ENCODE results near the gene PLIN4. TPM values are rescaled to one million over a fixed set of nuclear protein-coding genes. Genes with fewer than 3 reads are reported as not detected.

The PLIN4 gene
- total and polyA plus RNA-seq, 12 donors, result 0.09 to 25.4 (median 2.5) TPM

DNA sequence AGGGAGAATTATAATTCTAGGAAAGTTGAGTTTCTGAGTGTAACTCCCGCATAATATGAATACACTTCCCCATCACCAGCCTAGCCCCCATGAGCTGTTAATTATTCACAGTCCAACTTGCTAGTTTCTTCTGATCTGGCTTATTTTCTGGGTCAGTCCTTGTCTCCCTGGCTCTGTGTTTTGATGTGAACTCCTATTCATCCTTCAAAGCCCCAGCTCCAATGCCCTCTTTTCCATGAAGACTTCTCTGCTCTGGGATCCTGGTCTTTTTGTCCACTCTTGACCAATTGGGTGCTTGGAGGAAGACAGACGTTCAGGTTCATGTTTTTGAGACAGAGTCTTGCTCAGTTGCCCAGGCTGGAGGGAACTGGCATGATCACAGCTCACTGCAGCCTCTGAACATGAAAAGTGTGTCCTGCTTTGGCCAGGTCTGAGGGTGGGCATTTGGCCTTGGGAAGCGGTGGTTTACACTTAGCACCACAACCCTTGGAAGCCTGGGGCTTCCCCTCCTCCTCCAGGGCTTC is 20.9 kb upstream of the PLIN4 start:
- TF ChIP-seq POLR2A (IDR thresholded peaks at IDR 0.05), result no peak
- TF ChIP-seq, protein P1, sequence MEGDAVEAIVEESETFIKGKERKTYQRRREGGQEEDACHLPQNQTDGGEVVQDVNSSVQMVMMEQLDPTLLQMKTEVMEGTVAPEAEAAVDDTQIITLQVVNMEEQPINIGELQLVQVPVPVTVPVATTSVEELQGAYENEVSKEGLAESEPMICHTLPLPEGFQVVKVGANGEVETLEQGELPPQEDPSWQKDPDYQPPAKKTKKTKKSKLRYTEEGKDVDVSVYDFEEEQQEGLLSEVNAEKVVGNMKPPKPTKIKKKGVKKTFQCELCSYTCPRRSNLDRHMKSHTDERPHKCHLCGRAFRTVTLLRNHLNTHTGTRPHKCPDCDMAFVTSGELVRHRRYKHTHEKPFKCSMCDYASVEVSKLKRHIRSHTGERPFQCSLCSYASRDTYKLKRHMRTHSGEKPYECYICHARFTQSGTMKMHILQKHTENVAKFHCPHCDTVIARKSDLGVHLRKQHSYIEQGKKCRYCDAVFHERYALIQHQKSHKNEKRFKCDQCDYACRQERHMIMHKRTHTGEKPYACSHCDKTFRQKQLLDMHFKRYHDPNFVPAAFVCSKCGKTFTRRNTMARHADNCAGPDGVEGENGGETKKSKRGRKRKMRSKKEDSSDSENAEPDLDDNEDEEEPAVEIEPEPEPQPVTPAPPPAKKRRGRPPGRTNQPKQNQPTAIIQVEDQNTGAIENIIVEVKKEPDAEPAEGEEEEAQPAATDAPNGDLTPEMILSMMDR (IDR thresholded peaks at IDR 0.05), result no peak
- WGBS, 4 donors, result 75 to 100% (median 82%) methylated on average over 1 to 3 of the region's 3 CpGs
- H3K36me3 ChIP-seq (replicated peaks in 1 of 2), result no peaks in the 10 kb centered on the region
- no peak for DNase-seq
- H3K27ac ChIP-seq, result peak overlapping the region in 2 of 5 donors; percentile 31 to 75
- H3K4me1 ChIP-seq (replicated peaks in 1 of 2), result peaks cover 11 to 30% of the 10 kb centered on the region in 2 donors
- intact Hi-C loops (cut with DNase I), result no loop called here
- H3K4me3 ChIP-seq, result no peak overlapping the region
- peaks cover 0 to 4% (median 0%) of the 10 kb centered on the region in 3 donors for H3K9me3 ChIP-seq (replicated peaks in 1 of 3)
- H3K27me3 ChIP-seq, result no peaks in the 10 kb centered on the region

DNA sequence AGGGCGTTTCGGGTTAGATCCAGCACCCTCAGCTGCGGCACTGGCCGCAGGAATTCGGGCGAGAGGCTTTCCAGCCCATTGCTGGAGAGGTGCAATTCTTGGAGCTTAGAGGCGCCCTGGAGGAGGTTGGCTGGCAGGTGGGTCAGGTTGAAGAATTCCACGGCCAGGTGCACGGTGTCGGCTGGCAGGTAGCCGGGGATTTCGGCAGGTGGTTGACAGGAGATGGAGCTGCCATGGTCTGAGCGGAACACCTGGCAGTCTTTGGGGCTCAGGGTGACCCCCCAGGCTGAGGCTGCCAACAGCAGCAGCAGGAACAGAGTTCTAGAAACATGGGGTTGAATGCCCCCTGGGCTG is 20.3 kb upstream of the PLIN4 start:
- peaks cover 11 to 30% of the 10 kb centered on the region in 2 donors for H3K4me1 ChIP-seq (replicated peaks in 1 of 2)
- DNase-seq, result peak in 1 of 7 donors; percentile 10
- no peaks in the 10 kb centered on the region for H3K27me3 ChIP-seq
- no peak for TF ChIP-seq POLR2A (IDR thresholded peaks at IDR 0.05)
- TF ChIP-seq, protein P1 (IDR thresholded peaks at IDR 0.05), result no peak
- no peak overlapping the region for H3K4me3 ChIP-seq
- intact Hi-C loops (cut with DNase I), result no loop called here
- peaks cover 0 to 4% (median 0%) of the 10 kb centered on the region in 3 donors for H3K9me3 ChIP-seq (replicated peaks in 1 of 3)
- 82 to 93% (median 91%) methylated on average over 6 to 13 of the region's 13 CpGs for WGBS, 4 donors
- H3K36me3 ChIP-seq (replicated peaks in 1 of 2), result no peaks in the 10 kb centered on the region
- H3K27ac ChIP-seq, result no peak overlapping the region

DNA sequence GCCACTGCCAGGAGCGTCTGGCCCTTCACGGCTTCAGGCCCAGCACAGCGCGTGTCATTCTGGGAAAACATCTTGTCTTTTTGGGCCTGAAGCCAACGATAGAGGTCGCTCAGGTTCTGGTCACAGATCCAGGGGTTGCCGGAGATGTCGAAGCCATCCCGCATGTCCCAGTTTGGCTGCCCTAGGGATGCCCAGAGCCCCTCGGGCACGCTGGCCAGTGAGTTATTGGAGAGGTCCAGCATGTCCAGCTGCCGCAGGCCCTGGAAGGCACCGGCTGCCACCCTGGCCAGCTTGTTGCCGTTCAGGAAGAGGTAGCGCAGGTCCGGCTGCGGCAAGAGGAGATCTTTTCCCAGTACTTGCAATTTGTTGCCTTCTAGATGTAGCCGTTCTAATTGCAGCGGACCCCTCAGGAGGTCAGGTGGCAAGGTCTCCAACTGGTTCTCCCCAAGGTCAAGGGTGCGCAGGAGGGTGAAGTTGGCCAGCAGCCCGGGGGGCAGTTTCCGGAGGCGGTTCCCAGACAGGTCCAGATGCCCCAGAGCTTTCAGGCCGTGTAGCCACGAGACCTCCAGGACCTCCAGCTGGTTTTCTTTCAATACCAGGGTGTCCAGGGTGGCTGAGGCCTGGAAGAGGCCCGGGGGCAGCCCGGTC is 19.8 kb upstream of the PLIN4 start:
- no peak overlapping the region for H3K27ac ChIP-seq
- no peaks in the 10 kb centered on the region for H3K36me3 ChIP-seq (replicated peaks in 1 of 2)
- WGBS, 4 donors, result 61 to 100% (median 67%) methylated on average over 3 to 27 of the region's 27 CpGs
- TF ChIP-seq, protein P1 (IDR thresholded peaks at IDR 0.05), result no peak
- TF ChIP-seq POLR2A (IDR thresholded peaks at IDR 0.05), result no peak
- H3K9me3 ChIP-seq (replicated peaks in 1 of 3), result peaks cover 0 to 4% (median 0%) of the 10 kb centered on the region in 3 donors
- H3K4me3 ChIP-seq, result no peak overlapping the region
- intact Hi-C loops (cut with DNase I), result no loop called here
- DNase-seq, result peak in 1 of 7 donors; percentile 20
- no peaks in the 10 kb centered on the region for H3K27me3 ChIP-seq
- H3K4me1 ChIP-seq (replicated peaks in 1 of 2), result peaks cover 11 to 30% of the 10 kb centered on the region in 2 donors

DNA sequence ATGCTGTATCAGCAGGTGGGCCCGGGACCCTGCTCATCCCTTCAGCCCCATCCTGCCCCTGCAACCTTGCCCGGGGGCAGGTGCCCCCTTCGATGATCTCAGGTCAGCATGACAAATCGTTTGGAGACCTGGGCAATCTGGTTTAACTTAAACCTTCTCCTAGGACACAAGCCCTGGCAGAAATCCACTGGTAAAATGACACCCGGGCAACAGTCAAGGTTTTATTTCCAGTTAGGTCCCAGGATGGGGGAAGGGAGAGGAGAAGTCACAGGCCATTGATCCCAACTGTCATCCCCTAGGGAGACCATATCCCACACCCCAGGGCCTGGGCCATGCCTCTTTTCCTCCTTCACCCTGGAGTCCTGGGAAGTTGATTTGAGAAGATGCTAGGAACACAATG is 18.5 kb upstream of the PLIN4 start:
- TF ChIP-seq, protein P1 (IDR thresholded peaks at IDR 0.05), result no peak
- no peak for TF ChIP-seq POLR2A (IDR thresholded peaks at IDR 0.05)
- peaks cover 11 to 30% of the 10 kb centered on the region in 2 donors for H3K4me1 ChIP-seq (replicated peaks in 1 of 2)
- H3K4me3 ChIP-seq, result no peak overlapping the region
- DNase-seq, result peak in 3 of 7 donors; percentile 20 to 67 (median 49)
- H3K9me3 ChIP-seq (replicated peaks in 1 of 3), result peaks cover 0 to 4% (median 0%) of the 10 kb centered on the region in 3 donors
- intact Hi-C loops (cut with DNase I), result no loop called here
- WGBS, 4 donors, result 14 to 40% (median 37%) methylated on average over 1 to 5 of the region's 5 CpGs
- no peaks in the 10 kb centered on the region for H3K27me3 ChIP-seq
- H3K36me3 ChIP-seq (replicated peaks in 1 of 2), result no peaks in the 10 kb centered on the region
- H3K27ac ChIP-seq, result no peak overlapping the region
